GM18867 (cell line): ENCODE measurements around the gene E2F3.
A peak's percentile ranks its signal among the peaks of the same experiment; 100 is the strongest.

Experiments used
- ATAC-seq: cut with Tn5 transposase; IDR thresholded peaks from one replicate; pipeline ENCODE4 v1.9.1; 2021; ENCODE audit warnings: mild to moderate bottlenecking, moderate library complexity; ENCODE audit not compliant: unreplicated experiment

The E2F3 gene

DNA sequence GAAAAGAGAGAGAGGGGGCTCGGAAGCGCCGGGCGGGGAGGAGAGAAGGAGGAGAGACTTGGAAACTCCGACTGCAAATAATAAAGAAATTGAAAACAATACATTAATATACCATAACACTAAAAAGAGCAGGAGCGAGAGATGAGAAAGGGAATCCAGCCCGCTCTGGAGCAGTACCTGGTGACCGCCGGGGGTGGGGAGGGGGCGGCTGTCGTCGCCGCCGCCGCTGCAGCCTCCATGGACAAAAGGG lies 338 bp downstream of the E2F3 start:
- ATAC-seq, result no peak

DNA sequence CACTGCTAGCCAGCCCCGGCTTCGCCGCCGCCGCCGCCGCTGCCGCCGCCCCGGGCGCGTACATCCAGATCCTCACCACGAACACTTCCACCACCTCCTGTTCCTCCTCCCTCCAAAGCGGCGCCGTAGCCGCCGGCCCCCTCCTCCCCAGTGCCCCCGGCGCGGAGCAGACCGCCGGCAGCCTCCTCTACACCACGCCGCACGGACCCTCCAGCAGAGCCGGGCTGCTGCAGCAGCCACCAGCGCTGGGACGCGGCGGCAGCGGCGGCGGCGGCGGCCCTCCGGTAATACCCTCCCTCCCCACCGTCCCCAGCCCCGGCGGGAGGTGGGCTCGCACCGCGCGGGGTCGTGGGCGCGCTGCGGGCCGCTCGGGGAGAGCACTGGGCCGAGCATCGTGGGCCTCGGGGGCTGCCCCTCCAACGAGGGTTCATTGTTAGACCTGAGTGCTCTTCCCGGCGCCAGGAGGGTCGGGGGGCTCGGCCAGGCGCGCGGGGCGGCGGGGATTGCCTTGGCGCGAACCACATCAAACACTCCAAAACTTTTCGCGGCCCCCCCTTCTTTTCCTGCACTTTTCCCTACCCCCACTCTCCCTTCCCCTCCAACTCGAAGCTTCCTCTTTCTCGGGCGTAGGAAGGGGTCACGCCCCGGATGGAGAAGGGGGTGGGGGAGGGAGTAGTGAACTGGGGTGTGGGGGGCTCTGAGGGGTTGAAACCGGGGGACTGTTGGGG lies 827 bp downstream of the E2F3 start:
- ATAC-seq, result no peak

DNA sequence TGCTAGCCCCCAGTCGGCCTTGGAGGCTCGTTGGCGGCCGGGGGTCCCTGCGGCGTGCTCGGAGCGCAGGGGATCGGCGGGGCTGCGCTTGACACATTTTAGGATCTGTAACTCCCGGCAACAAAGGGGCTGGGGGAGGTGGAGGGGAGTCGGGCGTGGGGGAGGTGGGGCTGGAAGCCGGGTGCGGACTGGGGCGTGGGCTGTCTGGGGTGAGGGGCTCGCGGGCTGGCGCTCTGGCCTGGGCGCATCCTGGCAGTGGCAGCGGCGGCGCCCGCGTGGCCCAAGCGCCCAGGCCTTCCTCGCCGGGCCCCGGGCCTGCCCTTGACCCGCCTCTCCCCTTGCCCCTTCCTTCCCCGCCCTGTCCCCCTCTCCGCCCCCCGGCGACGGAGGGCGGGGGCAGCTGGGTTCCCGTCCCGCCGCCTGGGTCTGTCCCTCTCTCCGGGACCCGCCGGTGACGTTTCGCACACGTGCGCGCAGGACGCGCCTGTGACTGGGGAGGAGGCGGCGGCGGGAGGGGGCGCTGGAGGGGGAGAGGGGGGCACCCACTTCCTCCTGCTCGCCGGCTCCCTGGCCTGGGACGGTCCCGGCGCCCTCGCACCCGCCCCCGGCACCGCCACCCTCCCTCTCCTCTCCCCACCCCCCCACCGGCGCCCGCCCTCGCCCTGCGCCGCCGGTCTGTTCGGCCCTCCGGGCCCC lies 1.5 kb downstream of the E2F3 start:
- peak; percentile 48 for ATAC-seq

DNA sequence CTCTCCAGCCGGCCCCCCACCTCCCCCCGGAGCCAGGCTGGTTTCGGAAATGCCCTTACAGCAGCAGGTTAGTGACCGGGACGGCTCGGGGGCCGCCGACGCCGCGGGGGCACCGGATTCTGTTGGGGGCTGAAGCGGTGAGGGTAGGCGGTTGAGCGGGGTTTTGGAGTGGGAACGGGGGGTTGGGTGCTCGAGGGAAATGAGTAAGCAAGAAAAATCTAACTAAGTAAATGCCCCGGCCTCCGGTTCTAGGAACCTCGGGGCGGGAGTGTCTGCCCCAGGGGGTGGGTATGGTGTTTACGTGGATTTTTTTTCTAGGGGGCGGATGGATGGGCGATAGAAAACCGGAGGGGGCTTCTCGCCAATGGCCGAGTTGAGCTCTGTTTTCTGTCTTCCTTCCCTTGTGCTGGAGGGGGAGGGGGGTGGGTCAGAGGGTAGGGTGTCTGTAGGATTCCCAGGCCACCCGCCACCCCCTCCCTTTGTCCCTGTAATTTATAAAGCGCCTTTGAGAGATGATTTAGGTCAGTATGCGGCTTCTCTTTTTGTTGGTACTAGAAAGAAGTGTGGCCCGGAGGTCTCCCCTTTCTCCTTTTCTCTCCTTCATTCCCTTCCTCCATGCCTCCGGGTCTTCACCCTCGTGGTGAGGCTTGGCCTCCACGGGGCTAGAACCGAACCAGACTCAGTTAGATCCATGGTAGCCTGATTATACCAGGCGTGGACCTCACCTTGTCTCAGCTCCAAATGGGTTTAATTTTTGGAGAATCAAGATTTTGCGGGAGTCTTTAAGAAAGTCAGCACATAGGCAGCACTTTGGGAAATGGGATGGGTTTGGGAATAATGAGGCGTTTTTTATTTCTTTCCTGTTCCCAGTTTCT lies 2.3 kb downstream of the E2F3 start:
- ATAC-seq, result no peak

DNA sequence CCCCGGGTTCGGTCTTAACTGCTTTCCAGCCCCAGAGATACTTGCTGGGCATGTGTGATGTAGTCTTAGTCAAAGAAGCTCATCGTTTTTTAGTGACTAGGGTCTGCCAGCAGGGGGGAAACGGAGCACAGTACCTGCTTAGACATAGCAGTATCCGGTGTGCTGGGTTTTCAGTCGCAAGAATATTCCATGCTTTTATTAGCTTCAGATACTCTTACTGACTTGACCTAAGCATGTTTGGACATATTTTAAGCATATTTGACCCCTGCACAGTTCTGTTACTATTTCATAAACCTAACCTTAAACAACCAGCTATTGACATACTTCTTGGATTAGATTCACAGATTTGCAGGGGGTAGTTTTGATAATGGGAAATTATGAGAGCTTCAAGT lies 3.0 kb downstream of the E2F3 start:
- peak; percentile 28 for ATAC-seq

DNA sequence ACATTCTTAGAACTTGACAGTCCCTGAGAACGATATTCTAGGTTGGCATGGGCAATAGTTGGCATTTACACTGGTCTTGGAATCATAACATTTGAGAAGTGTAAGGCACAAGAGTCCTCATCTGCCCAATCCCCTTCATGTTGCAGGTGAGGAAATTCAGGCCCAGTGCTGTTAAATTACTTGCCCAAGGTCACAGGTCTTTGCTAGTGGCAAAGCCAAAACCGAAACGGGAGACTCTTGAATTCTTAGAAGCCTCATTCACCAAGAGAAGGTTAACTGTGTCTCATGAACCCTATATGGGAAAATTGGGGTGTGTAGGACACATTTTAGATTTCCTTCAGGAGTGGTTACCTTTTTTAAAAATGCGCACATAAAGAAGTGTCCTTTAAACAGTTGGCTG lies 7.2 kb downstream of the E2F3 start:
- ATAC-seq, result no peak

DNA sequence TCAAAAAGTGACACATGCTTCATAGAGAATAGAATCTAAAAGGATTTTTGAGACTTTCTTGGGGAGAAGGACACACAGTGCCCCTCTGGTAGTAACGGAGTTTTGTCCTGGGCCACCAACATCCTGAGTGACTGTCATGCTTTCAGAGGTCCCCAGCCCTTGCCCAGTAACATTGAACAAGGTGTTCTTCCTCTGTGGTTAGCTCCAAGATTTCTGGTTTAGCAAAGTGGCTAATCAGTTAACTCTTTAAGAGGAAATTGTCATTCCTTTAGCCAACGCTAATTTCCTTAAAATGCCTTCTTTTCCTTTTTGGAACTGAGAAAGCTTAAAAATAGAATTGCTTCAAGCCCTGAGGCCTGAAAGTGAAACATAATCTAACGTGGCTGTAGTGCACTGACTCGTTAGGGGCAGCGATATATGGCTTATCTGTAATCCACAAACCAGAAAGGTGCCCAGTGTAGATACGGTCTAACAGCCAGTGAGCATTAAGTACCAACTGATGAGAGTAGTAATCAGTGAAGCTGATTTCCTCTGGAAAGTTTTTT lies 7.8 kb downstream of the E2F3 start:
- peak; percentile 92 for ATAC-seq

DNA sequence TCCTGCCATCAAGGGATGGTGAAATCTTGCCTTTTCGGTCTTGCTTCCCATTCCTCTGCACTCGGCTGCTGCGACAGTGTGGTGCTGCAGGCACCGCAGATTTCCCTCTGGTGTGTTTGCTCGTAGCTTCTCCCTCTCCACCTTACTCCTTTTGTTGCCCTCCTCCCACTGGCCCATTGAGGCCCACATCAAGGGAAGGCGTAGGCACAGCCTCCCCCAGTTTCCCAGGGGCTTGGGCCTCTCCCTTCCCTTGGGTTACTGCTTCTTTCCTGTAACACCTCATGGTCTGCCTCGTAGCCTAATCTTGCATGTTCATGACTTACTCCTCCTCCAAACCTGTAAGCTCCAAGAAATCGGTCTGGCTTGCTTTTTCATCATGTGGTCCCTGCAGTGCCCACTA lies 9.9 kb downstream of the E2F3 start:
- no peak for ATAC-seq

DNA sequence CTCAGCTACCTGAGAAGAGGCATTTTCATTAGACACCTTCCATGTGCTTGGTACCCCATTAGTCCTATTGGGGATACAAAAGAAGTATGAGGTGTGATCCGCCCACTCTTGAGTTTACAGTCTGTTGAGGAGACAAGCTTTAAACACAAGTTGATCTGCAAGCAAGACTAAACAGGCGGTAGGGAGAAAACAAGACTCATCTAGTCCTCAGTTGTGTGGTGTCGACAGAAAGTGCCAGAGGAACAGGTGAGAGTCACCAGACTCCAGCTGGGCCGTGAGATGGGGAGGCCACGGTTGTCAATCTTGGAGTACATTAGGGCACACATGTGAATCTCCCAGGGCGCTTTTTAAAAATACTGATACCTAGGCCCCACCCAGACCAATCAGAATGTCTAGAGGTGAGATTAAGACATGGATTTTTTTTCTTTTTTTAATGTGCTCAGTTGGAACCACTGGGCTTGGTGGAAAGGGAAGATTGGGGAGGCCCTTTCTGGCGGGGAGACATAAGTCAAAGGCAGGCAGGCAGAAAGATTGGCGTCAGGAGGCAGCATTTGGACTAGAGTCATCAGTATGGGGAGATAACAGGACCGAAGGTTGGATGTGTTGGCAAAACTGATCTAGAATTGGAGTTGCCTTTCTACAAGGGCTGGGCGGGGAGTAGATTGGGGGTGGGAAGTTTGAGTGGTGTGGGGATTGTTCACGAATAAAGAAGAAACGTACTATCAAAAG lies 10.4 kb downstream of the E2F3 start:
- no peak for ATAC-seq

DNA sequence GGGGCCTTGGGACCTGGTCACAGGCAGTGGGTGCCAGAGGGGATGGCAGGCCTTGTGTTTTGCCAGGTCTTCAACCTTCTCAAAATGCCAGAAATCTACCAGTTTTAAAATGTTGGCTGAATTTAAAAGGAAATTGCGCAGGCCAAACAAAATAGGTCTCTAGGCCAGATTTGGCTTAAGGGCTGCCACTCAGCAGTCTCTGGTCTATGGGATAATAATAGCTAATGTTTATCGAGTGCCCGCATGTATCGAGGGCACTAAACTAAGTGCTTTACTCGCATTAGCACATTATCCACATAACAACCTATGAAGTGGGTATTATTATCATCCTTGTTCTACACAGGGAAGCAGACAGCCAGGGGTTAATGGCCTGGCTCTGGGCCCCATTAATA lies 11.0 kb downstream of the E2F3 start:
- ATAC-seq, result no peak

DNA sequence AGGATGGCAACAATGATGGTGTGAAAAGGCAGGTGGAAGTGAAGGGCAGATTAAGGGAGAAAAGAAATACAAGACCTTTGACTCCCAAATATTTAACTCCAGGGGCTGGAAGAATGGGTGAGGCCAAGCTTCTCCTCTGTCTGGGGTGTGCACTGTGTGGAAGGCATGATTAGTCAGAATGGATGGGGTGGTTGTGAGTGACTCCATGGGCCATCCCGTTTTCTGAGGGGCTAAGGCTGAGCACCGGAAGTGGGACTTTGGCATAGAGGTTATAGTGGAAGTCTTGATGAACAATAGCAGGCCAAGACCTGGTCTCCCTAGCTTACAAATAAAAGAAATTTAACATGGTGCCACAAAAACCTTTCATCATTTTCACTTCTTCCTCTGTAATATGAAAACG lies 12.1 kb downstream of the E2F3 start:
- no peak for ATAC-seq

DNA sequence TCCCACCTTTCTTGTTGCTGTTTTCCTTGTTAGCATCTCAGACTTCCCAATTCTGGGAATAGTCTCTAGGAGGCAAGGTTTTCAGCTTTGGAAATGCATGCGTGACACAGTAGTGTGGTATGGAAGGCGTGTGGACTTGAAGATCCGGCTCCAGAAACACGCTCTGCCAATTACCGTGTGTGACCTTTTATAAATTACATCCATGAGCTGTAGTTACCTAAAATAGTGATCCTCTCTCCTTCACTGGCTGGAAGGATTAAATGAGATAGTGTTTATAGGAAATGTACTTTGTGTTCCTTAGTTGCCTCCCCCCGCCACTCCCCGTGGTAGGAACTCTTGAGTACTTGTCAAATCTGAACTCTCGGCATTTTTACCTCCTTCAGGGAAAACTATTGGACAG lies 13.0 kb downstream of the E2F3 start:
- ATAC-seq, result no peak

DNA sequence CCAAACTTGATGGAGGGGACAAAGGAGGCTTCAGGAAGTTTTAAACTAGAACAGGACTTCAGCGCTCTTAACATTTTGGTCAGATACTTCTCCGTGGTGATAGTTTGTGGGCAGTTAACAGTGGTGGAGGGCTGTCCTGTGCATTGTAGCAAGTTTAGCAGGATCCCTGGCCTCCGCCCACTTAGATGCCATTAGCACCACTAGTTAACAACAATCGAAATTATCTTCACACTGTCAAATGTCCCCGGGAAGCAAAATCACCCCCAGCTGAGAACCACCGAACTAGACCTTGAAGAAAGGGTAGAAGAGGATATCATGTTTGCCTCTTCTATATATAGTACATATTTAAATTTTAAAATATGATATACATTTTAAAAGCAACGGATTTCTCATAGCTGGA lies 13.6 kb downstream of the E2F3 start:
- ATAC-seq, result no peak

DNA sequence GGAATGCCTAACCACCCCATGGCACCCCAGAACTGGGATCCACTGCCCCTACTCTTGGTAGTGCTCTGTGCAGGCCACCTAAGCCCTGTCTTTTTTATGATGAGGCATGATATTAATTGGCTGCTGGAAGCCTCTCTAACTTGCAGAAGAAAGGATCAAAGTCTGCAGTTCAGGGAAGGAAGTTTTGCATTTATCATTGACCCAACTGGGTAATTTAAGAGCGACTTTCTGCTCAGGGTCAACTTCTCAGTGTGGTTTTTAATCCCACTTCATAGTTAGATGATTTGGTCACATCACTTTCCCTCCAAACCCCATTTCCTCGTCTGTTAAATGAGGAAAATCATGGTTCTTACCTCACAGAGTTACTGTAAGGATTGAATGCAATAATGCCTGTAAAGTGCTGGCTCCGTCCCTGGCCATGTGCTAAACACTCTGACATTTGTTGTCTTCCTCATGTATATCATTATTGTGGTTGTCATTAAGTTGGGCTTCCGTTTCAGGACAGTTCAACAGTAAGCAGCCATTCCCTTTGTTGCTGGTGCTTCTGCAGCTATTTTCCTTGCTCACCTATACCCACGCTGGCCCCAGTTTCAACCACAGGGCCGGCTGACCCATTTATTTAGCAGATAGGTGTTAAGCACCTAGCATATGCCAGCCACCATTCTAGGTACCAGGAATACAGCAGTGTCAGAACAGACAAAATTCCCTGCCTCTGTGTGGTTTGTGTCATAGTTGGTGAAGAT lies 14.2 kb downstream of the E2F3 start:
- no peak for ATAC-seq

DNA sequence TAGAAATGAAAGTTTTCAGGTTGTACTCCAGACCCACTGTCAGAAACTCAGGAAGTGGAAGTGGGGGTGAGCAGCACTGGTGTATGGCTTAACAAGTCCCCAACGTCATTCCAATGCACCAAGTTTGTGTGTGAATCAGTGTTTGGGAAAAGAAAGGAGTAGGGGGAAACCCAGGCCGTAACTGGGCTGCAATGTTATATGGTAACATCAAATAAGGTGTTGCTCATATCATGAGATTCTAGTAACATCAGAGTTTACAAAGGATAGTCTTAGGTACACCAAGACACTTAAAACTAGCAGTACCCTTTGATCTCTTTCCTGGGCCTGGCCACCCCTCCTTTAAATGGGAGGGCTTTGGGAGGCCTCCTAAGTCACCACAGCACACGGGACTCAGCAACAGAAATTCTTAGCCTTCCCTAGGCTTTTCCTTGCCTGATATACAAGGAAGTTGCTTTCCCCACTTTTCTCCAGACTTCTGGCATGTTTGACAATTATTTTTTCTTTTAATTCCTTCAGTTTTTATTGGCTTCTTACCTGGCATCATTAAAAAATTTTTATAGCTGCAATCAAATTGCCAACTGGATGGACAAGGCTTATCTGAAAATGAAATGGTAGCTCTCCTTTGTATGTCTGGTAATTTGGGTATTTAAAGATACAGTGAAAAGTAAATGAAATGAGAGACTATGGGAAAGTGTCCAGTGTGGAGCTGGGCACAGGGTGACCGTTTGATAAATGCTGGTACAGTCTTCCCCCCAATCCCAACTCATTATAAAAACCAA lies 15.1 kb downstream of the E2F3 start:
- no peak for ATAC-seq

DNA sequence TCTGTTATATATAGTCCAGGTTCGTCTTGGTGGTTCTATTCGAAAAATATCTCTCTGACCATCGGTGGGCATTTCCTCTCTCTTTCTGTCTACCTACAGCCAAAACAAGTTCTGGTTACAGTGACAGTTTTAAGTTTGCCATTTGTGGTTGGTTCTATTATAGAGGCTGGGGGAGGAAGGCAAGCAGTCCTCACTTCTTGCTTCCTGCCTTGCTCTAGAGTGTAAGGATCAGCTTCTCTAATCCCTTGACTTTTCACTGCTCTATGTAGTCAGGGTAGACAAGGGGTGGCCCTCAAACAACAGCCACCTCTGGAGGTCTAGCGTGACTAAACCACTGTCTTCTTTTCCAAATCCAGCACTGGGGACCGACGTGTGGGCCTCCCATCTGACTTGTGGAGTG lies 16.1 kb downstream of the E2F3 start:
- ATAC-seq, result peak; percentile 50

DNA sequence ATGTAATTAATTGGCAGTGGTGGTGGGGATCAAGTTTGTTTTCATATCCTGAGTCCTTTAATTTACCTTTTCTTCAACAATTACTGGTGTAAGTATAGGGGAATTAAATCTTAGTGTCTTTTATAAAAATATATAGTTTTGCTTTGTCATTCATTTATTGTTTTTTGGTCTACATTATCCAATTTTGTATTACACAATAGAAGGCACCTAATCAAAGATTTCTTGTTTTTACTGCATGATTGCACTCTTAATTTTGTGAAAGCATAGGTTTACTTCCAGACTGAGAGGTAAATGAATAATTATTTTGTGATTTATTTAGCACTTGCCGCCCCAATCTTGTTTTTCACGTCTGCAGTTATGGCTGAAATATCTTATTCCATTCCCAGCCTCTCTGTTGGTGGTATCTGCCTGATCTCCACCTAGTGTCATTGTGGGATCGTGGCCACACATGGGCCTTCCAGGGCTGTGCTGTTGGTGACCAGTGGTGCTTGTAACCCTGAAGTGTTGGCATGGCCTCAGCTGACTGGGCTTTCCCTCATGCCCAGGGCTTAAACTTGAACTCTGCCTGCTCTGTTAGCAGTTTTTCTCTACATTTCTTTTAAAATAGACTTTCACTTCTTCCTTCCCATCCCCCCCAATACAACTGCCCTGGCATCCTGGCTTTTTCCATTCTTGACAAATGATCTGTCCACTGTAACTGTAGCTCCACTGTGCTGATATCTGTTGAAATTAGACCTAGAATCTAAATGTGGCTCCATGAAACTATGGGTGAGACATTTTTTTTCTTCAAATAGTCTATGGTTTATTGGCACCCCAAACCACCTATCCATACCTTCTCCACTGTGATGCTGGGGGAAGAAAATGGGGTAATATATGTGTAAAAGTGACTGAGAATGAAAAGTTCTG lies 24.8 kb downstream of the E2F3 start:
- no peak for ATAC-seq

DNA sequence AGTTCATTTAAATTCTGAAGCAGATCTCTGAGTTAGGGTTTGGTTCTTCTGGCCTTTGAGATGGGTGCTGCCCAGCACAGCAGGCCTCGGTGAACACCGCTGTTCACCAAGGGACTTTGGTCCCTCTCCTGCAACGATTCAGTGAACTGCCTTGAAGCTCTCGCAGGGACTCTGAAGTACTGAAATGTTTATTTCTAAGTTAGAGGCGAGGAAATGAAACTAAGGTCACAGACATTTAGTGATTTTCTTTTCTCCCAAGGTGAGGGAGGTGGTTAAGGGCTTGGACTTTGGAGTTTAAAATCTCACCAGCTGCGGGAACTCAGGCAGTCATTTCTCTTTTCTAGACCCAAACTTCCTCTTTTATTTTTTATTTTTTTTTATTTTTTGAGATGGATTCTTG lies 26.2 kb downstream of the E2F3 start:
- ATAC-seq, result peak; percentile 92

DNA sequence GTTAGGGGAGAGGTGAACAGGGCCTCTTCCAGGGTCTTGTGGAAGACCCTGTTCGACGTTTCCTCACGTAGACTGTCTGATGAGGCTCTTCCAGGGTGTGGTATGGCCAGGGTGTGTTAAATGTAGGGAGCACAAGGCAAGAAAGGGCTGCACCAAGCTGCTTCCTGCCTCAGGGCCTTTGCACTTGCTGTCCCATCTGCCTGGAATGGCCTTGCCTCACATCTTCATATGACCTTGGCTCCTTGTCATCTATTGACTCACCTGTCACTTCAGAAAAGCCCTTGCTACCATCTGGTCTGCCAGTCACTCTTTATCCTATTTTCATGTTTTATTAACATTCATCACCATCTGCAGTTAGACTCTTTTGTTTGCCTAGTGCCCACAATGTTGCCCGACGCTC lies 31.0 kb downstream of the E2F3 start:
- ATAC-seq, result no peak
